Gastrocnemius medialis (tissue), 4 donors: ENCODE measurements around the gene PLAGL1. TPM values are rescaled to one million over a fixed set of nuclear protein-coding genes. Genes with fewer than 3 reads are reported as not detected.

Experiments used
- ATAC-seq, 2 donors: fragments of 150-250 bp; one replicate each; pipeline ENCODE4 v1.9.1; 2016
- DNase-seq, 2 donors: peaks; one replicate each; pipeline ENCODE4 v3.0.0-alpha.2; 2019
- H3K27ac ChIP-seq, 4 donors: fragments of 200-600 bp; sonication (generic); 1 replicate in 1 of 4; 2 replicates in 3 of 4; pipeline ENCODE4 v1.5.1; 2016 to 2018; ENCODE audit warnings: mild to moderate bottlenecking in 2 of 4, moderate library complexity in 1 of 4
- H3K27me3 ChIP-seq, 3 donors: fragments of 200-600 bp; sonication (generic) in 2 of 3; 1 replicate in 1 of 3; 2 replicates in 2 of 3; pipeline versions ENCODE4 v1.5.1 to v1.6.0; 2016 to 2019; ENCODE audit warnings: mild to moderate bottlenecking in 1 of 3, moderate library complexity in 1 of 3
- H3K36me3 ChIP-seq, 2 donors: fragments of 200-600 bp; sonication (generic) in 1 of 2; one replicate each; pipeline ENCODE4 v1.5.1; 2017 to 2018
- H3K4me1 ChIP-seq, 2 donors: fragments of 200-600 bp; sonication (generic) in 1 of 2; one replicate each; pipeline ENCODE4 v1.5.1; 2016 to 2017; ENCODE audit warnings: mild to moderate bottlenecking in 2 of 2
- H3K4me3 ChIP-seq, 4 donors: fragments of 200-600 bp; sonication (generic) in 3 of 4; 1 replicate in 1 of 4; 2 replicates in 3 of 4; pipeline ENCODE4 v1.5.1; 2016 to 2019; ENCODE audit warnings: mild to moderate bottlenecking in 2 of 4
- H3K9me3 ChIP-seq, 3 donors: fragments of 200-600 bp; sonication (generic) in 2 of 3; 1 replicate in 1 of 3; 2 replicates in 2 of 3; pipeline ENCODE4 v1.5.1; 2016 to 2019
- POLR2A ChIP-seq, 2 donors: fragments of 450-650 bp; IDR thresholded peaks; one replicate each; pipeline ENCODE4 v1.6.1; 2017; ENCODE audit warnings: antibody characterized with exemption in 2 of 2, mild to moderate bottlenecking in 2 of 2, moderate library complexity in 2 of 2
- in situ Hi-C, 4 donors: fragments of 200-750 bp; cut with MboI; loops; one replicate each; pipeline versions ENCODE4 v1.15.0 to v1.8.0; 2017; ENCODE audit warnings: low sequenced_read_pairs in 4 of 4
- intact Hi-C: fragments of 100-400 bp; cut with DNase I; formaldehyde crosslinking; loops from one replicate; pipeline ENCODE4 v1.15.1; 2023; ENCODE audit warnings: low total_unique reads
- total RNA-seq, 4 donors: library from RNA; depleted of rRNA; stranded (reverse); fragments of >200 nt; gene quantifications; one replicate each; pipeline versions ENCODE4 v1.1.0 to v1.2.3, GENCODE V29; 2016
- TF ChIP-seq, protein P1 (sequence below), 5 experiments: fragments of 450-650 bp in 3 of 5; fragments of 200-600 bp in 2 of 5; sonication (generic) in 2 of 5; IDR thresholded peaks in 4 of 5; conservative IDR thresholded peaks in 1 of 5; 1 replicate in 4 of 5; 2 replicates in 1 of 5; pipeline ENCODE4 v1.5.1; 2016 to 2019; ENCODE audit warnings: antibody characterized with exemption in 5 of 5, mild to moderate bottlenecking in 3 of 5, moderate library complexity in 3 of 5

The PLAGL1 gene
- total RNA-seq, 4 donors from 2014 or later, result 2.4 to 10.9 (median 3.8) TPM

DNA sequence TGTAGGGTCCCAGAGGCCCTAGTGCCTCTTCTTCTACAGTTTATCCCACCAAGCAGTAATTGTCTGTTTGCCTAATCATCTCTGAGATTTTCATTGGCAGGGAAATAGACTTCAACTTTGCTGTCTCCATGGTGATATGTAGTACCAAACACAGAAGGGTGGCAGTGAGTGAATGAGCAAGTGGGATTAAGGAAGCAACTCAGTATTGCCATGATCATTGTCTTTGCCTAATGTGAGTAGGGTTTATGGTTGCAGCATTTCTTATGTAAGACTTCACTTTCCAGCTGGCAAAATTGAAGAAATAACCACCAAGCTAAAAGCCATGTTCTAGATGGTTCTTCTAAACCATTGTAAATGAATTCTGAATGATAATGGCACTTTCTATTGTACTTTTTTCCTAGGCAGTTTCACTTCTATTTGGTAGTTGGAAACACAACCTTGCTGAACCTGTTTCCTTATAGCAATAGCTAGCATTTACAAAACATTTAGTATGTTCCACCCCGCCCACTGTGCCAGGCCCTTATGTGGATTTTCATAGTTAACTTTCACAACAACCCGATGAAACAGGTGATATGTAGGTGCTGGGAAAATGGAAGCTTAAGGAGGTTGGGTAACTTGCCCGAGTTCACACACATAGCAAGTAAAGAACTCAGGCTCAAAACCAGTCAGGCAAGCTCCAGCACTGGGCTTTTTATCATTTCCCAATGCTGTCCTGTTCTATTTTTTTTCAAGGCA lies 111.8 kb downstream of the PLAGL1 start:
- no peaks in the 10 kb centered on the region for H3K36me3 ChIP-seq
- in situ Hi-C loops, result no loop called here
- no peaks in the 10 kb centered on the region for H3K27me3 ChIP-seq
- DNase-seq (no peak), ATAC-seq (no peak)
- H3K4me1 ChIP-seq, result no peaks in the 10 kb centered on the region
- TF ChIP-seq, protein P1, sequence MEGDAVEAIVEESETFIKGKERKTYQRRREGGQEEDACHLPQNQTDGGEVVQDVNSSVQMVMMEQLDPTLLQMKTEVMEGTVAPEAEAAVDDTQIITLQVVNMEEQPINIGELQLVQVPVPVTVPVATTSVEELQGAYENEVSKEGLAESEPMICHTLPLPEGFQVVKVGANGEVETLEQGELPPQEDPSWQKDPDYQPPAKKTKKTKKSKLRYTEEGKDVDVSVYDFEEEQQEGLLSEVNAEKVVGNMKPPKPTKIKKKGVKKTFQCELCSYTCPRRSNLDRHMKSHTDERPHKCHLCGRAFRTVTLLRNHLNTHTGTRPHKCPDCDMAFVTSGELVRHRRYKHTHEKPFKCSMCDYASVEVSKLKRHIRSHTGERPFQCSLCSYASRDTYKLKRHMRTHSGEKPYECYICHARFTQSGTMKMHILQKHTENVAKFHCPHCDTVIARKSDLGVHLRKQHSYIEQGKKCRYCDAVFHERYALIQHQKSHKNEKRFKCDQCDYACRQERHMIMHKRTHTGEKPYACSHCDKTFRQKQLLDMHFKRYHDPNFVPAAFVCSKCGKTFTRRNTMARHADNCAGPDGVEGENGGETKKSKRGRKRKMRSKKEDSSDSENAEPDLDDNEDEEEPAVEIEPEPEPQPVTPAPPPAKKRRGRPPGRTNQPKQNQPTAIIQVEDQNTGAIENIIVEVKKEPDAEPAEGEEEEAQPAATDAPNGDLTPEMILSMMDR (IDR thresholded peaks at IDR 0.05 in 4 of 5, conservative IDR thresholded peaks at IDR 0.05 in 1 of 5), result no peak
- TF ChIP-seq POLR2A (IDR thresholded peaks at IDR 0.05), result no peak
- intact Hi-C loops, result no loop called here
- H3K9me3 ChIP-seq, result no peaks in the 10 kb centered on the region
- no peak overlapping the region for H3K27ac ChIP-seq
- H3K4me3 ChIP-seq, result no peak overlapping the region

DNA sequence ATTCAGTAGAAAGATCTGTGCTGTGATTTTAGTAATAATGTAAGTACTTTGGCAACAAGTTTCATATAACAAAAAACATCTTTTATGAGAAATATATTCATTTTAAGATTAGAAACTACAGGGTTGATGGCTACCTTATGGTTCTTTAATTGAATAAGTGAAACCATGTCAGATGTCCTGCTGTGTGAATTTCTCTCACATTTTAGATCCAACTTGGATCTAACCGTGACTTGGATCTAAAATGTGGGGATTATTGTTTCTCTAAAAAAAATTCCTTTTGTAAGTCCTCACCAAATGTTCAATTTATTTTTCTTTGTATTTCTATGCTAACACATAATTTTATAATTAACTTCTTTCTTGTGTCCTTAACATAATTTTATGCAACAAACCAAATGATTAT lies 113.4 kb downstream of the PLAGL1 start:
- H3K4me3 ChIP-seq, result no peak overlapping the region
- H3K27me3 ChIP-seq, result no peaks in the 10 kb centered on the region
- no peak overlapping the region for H3K27ac ChIP-seq
- no peaks in the 10 kb centered on the region for H3K36me3 ChIP-seq
- TF ChIP-seq, protein P1 (IDR thresholded peaks at IDR 0.05 in 4 of 5, conservative IDR thresholded peaks at IDR 0.05 in 1 of 5), result no peak
- no peak for TF ChIP-seq POLR2A (IDR thresholded peaks at IDR 0.05)
- no peaks in the 10 kb centered on the region for H3K4me1 ChIP-seq
- DNase-seq (no peak), ATAC-seq (no peak)
- H3K9me3 ChIP-seq, result no peaks in the 10 kb centered on the region
- in situ Hi-C loops, result no loop called here
- intact Hi-C loops, result no loop called here

Other genes with a start within 250 kb of the PLAGL1 start
- 10 to 100 TPM; 13.0 to 25.6 (median 18.5) TPM for gene LTV1, start 164.9 kb downstream of the PLAGL1 start, total RNA-seq
- gene ZC2HC1B, start 143.8 kb downstream of the PLAGL1 start, total RNA-seq, result not detected
- 100 to 1,000 TPM; 168 to 188 (median 186) TPM for gene SF3B5, start 87.3 kb upstream of the PLAGL1 start, total RNA-seq
- 1 to 10 TPM; 2.0 to 5.2 (median 4.3) TPM for gene STX11, start 142.3 kb upstream of the PLAGL1 start, total RNA-seq